OCI-LY7 (cell line): ENCODE measurements around the gene RPL22.

ENCODE experiments used
- CTCF ChIP-seq: fragments of 200-600 bp; sonication (generic); conservative IDR thresholded peaks from 2 replicates; pipeline ENCODE4 v1.5.1; 2014; ENCODE audit warnings: mild to moderate bottlenecking, antibody characterized with exemption, low read length, moderate library complexity, mixed read lengths
- EZH2phosphoT487 ChIP-seq: fragments of 200-600 bp; sonication (generic); IDR thresholded peaks from 2 replicates; pipeline ENCODE4 v1.6.1; 2018; ENCODE audit warnings: low read depth, borderline replicate concordance, mild to moderate bottlenecking, mixed run types, antibody characterized with exemption, low read length, moderate library complexity, mixed read lengths

DNA sequence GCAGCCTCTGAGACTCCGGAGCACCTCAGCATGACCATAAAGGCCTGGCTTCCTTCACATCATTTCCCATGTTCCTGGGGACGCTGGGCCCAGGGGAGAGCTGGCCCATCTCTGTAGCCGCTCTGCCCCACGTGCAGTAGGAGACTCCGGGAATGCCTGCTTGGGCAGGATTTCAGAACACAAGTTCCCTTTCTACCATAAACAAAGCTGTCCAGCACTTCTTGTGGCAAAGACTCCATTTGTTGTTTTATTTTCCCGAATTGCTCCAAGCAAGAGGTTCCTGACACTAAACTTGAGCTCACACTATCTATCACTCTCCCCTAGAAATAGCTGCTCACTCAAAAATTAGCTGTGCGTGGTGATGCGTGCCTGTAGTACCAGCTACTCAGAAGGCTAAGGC is 41.2 kb downstream of the RPL22 start:
- no peak for TF ChIP-seq CTCF
- TF ChIP-seq EZH2phosphoT487, result no peak
